GM18508 (cell line): Measurements from ENCODE around the gene GCLC.
A peak's percentile ranks its signal among the peaks of the same experiment; 100 is the strongest.
"Not testable (repeated sequence)": the region's sequence is repeated elsewhere in the genome, so short reads cannot be mapped to it uniquely, and the experiment has no call there.

Experiments used
- ATAC-seq: cut with Tn5 transposase; IDR thresholded peaks from one replicate; pipeline ENCODE4 v1.9.1; 2021; ENCODE audit warnings: moderate number of reproducible peaks; ENCODE audit not compliant: insufficient read depth, unreplicated experiment

GCLC gene

DNA sequence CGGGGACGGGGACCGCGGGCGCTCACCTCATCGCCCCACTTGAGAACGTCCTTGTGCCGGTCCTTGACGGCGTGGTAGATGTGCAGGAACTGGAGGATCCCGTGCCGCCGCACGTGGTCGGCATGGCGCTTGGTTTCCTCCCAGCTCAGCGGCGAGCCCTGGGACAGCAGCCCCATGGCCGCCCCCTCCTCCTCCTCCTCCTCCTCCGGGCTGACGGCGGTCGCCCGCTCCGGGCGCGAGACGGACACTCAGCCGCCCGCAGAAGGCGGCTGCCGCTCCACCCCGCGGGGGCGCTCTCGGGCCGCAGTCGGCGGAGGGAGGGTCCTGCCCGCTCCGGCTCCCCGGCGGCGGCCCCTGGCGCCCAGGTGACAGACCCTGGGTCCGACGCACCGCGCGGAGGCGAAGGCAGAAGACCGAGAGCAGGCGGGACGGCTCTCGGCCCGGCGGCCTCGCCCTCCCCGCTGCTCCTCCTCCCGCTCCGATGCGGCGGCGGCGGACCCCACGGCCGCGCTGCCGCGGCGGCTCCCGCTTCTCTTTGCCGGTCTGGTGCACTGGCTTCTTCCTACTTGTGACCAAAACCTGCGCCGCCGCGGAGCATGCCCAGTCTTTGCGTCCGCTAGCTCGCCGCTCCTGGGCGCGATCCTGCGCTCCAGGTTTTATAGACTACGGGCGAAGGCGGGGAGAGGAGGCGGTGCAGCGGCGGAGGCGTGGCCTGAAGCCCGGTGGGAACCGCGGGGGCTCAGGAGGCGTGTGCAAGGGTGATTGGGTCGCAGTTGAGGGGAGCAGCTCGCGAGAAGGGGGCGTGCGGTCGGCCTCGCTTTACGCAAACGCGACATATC, at the start of gene GCLC:
GCLC (minus strand) TSS at position 632 of the 839 bp plus-strand sequence; CDS start at position 176, 456 bp downstream.
- peak; percentile 55 for ATAC-seq

DNA sequence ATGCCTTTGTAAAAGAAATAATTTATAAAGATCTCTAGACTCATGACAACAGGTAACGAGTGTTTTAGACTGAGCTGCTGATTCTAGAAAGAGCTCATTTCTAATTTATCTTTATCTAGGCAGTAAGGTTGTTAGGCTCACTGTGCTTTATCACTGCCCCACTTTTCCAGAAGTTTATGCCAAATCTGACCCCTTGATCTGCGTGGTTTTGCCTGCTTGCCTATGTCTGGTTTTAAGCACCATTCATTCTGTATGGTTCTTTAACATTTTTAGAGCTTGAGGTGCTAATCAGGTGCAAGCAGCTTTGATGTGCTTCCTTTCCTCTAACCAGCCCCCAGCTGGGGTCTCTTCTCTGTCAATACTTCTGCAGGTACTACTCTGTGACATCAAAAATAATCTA, 49.7 kb upstream of the GCLC start:
- ATAC-seq: no peak

DNA sequence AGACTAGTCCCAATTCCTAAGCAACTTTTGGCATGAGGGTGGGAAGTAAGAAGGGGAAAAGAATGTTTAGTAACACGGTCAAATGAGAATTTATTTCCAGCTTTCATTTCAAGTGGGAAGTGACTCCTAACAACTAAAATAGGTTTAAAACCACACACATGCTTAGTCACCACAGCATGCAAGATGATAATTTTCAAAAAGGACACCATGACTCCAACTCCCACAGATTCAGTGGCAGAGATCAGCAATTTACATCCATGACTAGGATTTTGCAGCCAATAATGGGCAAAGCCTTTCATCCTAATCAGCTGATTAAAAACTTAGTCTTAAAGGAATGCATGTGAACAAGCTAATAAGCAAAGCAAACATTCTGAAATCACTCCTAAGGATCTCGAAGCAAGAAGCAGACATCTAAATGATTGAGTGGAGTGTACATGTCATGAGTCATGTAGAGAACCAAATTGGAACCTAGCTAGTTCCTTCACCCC, 48.1 kb upstream of the GCLC start:
- no peak for ATAC-seq

DNA sequence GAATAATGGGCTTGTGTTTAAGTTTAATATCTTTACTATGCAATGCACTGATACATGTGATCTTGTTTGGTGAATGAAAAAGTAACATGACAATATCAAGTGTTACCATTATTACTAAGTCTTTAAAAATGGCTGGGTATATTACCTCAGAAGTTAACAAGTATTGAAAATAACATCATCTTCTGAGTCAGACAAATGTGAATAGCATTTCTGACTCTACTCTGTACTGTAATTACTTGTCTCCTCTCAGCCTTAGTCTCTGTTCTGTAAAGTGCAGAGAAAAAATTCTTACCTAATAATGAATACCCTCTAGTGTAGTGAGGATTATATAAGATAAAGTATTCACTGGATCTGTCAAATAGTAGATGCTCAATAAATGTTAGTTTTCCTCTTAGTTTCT, 47.0 kb upstream of the GCLC start:
- ATAC-seq: no peak

DNA sequence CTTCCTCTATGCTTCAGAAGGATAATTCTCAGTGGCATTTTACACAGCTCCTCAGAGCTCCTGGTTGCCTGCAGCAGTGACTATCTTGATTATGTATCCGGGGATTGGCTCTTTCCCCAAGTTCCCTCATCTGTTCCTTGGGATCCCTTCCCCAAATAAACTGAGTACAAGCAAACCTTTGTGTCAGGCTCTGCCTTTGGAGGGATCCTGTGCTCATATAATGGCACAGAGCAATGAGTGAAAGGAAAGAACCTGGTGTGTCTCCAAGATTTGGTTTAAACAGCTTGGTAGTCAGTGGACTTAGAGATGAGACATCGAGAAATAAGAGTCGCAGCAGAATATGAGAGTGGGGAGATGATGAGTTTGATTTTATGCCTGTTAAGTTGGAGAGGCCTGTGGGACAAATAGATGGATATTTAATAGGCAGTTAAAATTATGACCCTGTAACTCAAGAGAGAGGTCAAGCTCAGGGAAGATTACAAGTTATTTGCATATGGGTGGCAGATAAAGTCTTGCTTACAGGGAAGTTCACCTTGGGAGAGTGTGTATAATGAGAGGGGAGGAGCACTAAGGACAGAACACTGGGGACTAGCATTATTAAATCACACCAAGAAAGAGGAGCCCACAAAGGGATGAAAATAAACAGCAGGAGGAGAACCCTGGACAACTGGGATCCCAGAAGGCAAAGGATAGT, 44.1 kb upstream of the GCLC start:
- no peak for ATAC-seq

DNA sequence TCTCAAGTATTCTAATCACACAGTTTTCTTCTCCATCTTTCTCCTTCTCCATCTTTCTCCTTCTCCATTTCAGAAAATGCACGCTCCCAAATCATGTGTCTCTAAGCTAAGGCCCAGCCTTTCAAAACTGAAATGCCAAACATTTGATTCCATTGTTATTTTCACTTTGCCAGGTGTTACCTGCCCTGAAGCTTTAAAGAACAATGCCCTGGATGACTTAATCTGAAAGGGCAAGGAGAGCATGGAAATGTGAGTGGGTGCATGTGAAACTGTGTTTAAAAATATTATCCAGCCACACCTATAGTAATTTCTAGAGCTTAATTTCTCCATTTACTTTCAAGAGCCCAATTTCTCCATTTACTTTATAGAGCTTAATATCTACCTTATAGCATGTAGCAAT, 42.4 kb upstream of the GCLC start:
- ATAC-seq: no peak

DNA sequence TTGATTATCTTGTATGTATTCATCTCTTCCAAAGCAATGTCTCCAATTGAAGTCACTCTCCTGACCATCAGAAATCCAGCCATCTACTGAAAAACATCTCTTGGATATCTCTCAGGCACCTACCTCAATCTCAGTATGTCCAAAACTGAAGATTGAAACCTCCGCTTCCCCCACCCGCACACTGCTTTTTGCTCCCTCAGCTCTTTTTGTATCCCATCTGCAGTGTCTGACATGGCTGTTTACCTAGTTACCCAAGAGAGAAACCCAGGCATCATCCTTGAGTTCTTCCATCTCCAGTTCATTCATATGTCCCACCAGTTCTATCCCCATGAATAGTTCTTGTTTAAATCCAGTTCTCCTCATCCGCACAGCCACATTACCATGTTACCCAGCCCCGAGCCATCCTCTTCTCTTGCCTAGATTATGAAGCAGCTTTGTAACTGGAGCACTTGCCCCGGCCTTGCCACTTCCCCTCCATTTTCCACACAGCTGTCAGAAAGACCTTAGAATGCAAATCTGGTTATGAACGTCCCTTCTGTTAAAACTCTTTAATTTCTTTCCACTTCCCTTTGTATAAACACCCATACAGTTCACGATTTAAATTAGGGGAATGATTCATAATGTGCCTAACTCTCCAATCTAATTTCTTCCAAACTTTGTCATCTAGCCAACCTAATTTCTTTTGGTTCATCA, 40.5 kb upstream of the GCLC start:
- ATAC-seq: no peak

DNA sequence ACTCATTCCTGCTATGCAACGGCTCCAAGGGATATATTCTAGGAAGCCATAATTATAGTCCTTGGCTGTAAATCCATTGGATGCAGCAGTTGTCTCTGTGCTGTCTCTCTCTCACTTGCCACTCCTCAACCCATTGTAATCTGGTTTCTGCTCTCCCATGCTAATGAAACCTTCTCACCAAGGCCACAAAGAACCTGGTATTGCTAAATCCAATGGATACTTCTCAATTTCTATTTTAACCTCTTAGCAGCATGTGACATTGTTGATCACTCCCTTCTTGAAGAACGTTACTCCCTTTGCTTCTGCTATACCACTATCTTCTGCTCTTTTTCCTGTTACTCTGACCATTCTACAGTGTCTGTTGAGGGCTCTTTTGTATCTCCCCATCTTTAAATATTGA, 39.8 kb upstream of the GCLC start:
- ATAC-seq: no peak

DNA sequence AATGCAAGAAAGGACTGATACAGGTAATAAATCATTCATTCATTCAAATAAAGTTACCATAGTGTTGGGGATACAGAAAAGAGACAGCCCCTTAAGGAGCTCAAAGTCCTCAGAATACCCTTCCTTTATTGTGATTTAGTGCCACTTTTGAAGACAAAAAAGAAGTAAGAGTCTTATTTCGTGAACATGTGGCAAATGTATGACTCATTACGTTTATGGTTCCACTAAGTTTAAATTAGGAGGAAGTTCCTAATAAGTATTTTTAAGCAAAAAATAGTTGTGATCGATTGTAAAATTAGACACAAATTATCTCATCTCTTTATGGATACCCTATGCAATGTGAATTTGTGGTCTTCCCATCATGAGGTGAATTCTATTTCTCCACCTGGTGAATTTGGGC, 38.5 kb upstream of the GCLC start:
- ATAC-seq: no peak

DNA sequence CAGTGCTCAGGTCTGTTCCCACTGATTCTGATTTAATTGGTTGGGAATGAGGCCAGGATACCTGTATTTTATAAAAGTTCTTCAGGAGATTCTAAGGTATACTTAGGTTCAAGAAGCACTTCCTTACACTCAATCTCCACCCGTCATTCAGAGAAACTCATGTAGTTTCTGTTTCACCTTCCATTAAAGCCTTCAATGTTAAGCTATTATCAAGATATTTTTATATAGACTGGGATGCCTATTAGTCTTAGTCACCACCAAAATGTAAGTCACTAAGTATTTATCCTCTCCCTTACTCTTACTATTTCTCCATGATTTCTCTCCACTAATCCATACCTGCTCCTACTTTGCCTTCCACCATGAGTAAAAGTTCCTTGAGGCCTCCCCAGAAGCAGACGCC, 38.1 kb upstream of the GCLC start:
- ATAC-seq: no peak

DNA sequence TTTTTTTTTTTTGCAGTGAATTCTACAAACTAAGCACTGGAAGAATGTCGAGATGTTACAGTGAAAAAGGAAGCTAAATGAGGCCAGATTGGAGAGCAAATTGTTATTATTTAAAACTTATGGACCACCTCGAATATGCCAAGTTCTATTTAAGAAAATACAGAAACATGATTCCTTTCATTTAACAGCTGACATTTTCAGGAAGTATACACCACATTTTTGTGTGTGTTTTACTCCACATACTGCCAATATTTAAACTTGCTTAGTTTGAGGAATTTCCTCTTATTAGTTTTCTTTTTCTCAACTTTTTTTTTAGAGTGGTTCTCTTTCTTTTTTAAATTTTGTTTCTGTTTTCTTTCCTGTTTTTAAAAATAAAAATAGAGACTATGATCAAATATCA, 37.0 kb upstream of the GCLC start:
- no peak for ATAC-seq

DNA sequence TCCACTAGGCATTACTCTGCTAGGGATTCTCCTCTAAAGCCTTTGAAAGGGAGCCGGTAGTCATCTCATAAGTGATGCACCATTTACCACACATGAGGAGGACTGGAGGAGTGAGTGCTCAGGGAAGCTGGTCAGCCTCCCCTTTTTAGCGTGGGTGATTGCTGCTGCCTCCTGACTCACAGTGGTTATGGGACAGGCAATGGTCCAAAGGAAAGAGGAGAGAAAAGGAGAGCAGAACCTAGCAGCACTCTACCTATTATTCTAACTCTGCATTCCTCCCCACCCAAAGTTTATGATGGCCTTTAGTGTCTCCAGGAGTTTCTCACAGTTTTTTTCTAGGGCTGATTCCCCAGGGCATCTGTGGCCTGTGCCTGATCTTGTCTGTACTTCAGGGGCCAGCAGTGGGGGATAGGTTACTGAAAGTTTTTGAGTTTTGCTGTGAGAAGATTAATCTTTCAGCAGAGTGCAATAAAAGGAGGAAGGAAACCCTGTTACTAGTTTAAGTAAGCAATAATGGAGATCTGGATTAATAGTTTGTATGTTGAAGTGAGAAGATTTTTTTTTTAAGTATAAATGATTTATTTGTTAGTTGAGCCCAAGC, 36.4 kb upstream of the GCLC start:
- no peak for ATAC-seq

DNA sequence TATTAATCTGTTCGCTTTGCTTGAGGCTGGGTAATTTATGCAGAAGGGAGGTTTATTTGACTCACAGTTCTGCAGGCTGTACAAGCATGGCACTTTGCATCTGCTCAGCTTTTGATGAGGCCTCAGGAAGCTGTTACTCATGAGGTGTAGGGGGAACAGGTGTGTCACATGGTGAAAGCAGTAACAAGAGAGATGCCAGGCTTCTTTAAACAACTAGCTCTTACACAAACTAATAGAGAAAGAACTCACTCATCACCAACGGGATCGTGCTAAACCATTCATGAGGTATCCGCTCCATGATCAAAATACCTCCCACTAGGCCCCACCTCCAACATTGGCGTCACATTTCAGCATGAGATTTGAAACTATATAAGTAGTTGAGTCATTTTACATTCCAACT, 34.4 kb upstream of the GCLC start:
- ATAC-seq: no peak

DNA sequence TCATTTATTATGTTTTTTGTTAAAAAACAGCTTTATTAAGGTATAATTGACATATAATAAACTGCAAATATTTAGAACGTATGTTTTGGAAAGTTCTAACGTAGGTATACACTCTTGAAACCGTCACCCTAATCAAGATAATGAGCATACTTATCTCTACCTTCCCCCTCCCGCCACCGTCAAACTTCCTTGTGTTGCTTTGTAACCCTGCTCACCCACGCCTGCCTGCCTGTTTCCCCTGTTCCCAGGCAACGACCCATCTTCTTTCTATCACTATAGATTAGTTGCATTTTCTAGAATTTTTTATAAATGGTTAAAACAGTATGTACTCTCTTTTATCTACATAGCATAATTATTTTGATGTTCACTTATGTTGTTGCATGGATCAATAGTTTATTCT, 33.5 kb upstream of the GCLC start:
- ATAC-seq: no peak

DNA sequence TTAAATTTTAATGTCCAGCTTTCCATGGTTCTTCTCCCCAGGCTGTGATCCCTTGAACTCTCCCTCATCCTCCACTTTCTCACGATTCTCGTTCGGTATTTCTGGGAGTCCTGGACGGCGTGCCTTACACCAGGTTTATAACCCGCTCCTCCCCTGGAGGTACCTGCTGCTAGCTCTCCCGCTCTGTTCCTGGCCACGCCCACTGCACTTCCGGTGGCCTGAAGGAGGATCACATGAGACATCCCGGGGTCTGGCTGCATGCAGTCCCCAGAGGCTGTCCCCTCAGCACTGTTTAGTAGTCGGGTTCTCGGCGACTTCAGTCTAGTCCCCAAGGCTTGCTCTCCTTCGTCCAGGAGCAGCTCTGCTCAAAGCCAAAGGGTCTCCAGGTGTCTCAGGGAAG, 28.4 kb upstream of the GCLC start:
- no peak for ATAC-seq

DNA sequence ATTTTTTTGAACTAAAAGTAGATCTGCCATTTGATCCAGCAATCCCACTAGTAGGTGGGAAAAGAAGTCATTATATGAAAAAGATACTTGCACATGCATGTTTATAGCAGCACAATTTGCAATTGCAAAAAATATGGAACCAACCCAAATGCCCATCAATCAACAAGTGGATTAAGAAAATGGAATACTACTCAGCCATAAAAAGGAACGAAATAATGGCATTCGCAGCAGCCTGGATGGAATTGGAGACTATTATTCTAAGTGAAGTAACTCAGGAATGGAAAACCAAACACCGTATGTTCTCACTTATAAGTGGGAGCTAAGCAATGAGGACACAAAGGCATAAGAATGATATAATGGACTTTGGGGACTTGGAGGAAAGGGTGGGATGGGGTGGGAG, 27.5 kb upstream of the GCLC start:
- not testable (repeated sequence) for ATAC-seq

DNA sequence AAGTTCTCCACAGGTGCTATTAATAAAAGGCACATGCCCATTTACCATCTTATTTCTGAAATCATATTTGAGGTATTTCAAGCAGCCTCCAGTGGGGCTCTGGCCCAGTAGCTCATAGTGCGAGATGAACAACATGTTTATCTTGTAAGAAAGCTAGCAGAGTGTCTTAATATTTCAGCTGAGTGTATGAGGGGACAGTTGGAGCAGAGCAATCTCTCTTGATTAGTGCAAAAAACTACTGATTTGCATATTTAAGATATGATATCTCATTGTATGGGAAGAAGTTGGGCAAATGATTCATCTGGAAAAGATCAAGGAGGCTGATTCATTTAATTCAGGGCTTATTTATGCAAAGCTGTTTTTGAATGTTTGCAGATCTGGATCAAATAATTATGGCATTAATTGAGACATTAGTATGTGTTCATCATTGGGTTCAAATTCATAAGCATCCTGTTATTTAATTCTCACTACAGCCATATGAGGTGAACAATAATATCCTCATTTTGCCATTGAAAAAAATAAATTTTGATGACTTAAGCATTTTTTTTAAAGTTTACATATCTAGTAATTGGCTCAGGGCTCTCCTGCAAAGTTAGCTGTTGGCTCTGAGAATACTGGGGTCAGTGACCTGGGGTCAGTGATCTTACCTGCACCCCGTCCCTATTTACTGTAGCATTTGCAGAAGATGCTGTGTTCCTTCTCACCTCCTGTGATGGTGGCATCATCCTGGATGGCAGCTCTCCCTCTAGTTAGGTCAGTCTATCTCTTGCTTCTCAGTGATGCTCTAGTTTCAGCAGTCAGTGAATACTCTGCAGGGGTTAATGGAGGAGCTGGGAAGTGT, 24.1 kb upstream of the GCLC start:
- no peak for ATAC-seq

DNA sequence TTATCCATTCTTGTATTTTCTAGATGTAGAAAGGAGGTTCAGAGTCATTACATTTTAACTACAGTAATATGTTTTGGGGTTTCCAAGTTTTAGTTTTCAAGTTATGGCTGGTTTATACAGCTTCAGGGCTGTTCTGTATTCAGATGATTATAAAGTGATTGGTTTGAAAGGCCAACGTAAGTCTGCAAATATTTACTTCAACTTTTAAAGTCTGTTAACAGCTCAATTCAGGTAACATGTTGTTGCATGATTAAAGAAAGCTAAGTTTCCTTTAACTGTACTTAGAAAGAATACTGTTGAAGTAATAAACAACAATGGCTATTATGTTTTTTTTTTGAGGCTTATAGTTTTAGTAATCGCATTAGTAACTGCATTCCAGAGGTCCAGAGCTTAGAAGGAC, 22.8 kb upstream of the GCLC start:
- no peak for ATAC-seq

DNA sequence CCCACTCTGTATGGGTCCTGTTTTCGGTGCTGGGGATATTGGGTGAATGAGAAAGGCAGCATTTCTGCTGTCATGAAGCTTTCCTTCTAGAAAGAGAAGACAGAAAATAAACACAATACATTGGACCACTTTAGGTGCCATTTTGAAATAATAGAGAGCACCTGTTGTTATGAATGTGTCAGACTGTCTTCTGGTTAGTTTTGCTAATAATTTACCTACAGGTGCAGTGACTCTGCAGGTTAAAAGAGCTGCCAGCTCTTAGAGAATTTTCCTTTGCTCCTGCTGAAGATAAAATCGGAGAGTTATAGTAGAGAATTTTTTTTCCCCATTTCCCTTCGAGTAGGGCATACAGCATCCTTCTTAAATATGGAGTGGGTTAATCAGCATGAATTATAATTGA, 21.9 kb upstream of the GCLC start:
- ATAC-seq: no peak

DNA sequence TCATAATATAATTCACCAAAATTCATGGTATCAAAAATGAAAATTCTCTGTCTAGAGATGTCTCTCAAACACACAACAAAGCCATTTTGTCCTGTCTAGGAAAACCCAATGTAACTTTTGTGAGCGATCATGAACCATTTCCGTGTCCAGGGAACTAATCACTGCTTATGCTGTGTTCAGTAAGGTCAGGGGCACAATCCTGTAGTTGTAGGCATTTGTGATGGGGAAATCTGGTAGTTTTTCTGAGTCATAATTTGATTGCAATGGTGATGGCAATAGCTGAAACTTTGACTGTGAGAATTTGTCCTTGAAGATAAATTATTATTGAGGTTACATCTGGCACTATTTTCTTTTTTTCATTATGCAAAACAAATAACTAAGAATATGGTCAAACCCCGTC, 21.0 kb upstream of the GCLC start:
- ATAC-seq: no peak
